Coronary artery (tissue), 2 donors: Measurements from ENCODE around the gene FGB.

ENCODE experiments used
- DNase-seq: peaks from one replicate; pipeline ENCODE4 v3.0.0-alpha.2; 2017; ENCODE audit warnings: low spot score
- H3K27ac ChIP-seq, 2 donors: fragments of 200-600 bp; sonication (generic); one replicate each; pipeline ENCODE4 v1.5.1; 2016 to 2019
- H3K4me3 ChIP-seq: fragments of 200-600 bp; sonication (generic); 2 replicates; pipeline ENCODE4 v1.5.1; 2016; ENCODE audit warnings: mild to moderate bottlenecking, moderate library complexity
- TF ChIP-seq, protein P1 (sequence below): fragments of 200-600 bp; sonication (generic); IDR thresholded peaks from one replicate; pipeline ENCODE4 v1.5.1; 2019; ENCODE audit warnings: antibody characterized with exemption

The FGB gene

GRCh38 chr4:154606728-154607723, 44.2 kb downstream of the FGB start:
- Histone ChIP-seq H3K4me3 (no peak overlapping the region), H3K27ac (no peak overlapping the region)
- TF ChIP-seq, protein P1, sequence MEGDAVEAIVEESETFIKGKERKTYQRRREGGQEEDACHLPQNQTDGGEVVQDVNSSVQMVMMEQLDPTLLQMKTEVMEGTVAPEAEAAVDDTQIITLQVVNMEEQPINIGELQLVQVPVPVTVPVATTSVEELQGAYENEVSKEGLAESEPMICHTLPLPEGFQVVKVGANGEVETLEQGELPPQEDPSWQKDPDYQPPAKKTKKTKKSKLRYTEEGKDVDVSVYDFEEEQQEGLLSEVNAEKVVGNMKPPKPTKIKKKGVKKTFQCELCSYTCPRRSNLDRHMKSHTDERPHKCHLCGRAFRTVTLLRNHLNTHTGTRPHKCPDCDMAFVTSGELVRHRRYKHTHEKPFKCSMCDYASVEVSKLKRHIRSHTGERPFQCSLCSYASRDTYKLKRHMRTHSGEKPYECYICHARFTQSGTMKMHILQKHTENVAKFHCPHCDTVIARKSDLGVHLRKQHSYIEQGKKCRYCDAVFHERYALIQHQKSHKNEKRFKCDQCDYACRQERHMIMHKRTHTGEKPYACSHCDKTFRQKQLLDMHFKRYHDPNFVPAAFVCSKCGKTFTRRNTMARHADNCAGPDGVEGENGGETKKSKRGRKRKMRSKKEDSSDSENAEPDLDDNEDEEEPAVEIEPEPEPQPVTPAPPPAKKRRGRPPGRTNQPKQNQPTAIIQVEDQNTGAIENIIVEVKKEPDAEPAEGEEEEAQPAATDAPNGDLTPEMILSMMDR, result no peak
- DNase-seq, result no peak

GRCh38 chr4:154608361-154609252, 45.8 kb downstream of the FGB start:
- Histone ChIP-seq H3K27ac (no peak overlapping the region), H3K4me3 (no peak overlapping the region)
- TF ChIP-seq, protein P1, result no peak
- no peak for DNase-seq

GRCh38 chr4:154609532-154609931, 46.7 kb downstream of the FGB start:
- DNase-seq, result no peak
- TF ChIP-seq, protein P1, result no peak
- no peak overlapping the region for H3K27ac ChIP-seq
- no peak overlapping the region for H3K4me3 ChIP-seq

- no peak overlapping the region for H3K27ac ChIP-seq
- DNase-seq, result no peak
- TF ChIP-seq, protein P1, result no peak
- H3K4me3 ChIP-seq, result no peak overlapping the region
Measured at GRCh38 chr4:154610582-154610981, 47.8 kb downstream of the FGB start.

GRCh38 chr4:154611833-154612232, 49.0 kb downstream of the FGB start:
- Histone ChIP-seq H3K27ac (no peak overlapping the region), H3K4me3 (no peak overlapping the region)
- no peak for DNase-seq
- TF ChIP-seq, protein P1, result no peak

- TF ChIP-seq, protein P1, result no peak
- no peak for DNase-seq
- Histone ChIP-seq H3K27ac (no peak within 1 kb of the TSS), H3K4me3 (no peak within 1 kb of the TSS)
Measured at GRCh38 chr4:154612472-154613414, 49.9 kb downstream of the FGB start, which contains the start of gene FGG. Gene FGG (minus strand): TSS chr4:154612656. CDS start chr4:154612609, 47 bp downstream.
